Stimulated activated CD4-positive, alpha-beta T cell treated with anti-CD3 and anti-CD28 coated beads, Interleukin-15, amount 100 ng/mL, for 48 hours (primary cell): Measurements from ENCODE around the gene CGA.
A peak's percentile ranks its signal among the peaks of the same experiment; 100 is the strongest.
"Not testable (repeated sequence)": the region's sequence is repeated elsewhere in the genome, so short reads cannot be mapped to it uniquely, and the experiment has no call there.

ENCODE experiments used
- DNase-seq, 2 donors: peaks; one replicate each; pipeline ENCODE4 v3.0.0-alpha.2; 2020; ENCODE audit warnings: low read depth in 2 of 2

The CGA gene

GRCh38 chr6:87095087-87095509 lies at the start of gene CGA:
TSS of gene CGA (minus strand) at chr6:87095106. CDS start at chr6:87088200, 6,906 bp downstream.
- no peak for DNase-seq

GRCh38 chr6:87139927-87140326 lies 45.0 kb upstream of the CGA start:
- DNase-seq: not testable (repeated sequence)

- DNase-seq: peak in 1 of 2 donors; percentile 14
Observed at GRCh38 chr6:87139236-87139635, 44.3 kb upstream of the CGA start.

GRCh38 chr6:87136963-87137362 lies 42.1 kb upstream of the CGA start:
- DNase-seq: no peak

- no peak for DNase-seq
Observed at GRCh38 chr6:87127737-87128136, 32.8 kb upstream of the CGA start.

- no peak for DNase-seq
Observed at GRCh38 chr6:87126501-87126900, 31.6 kb upstream of the CGA start.

- DNase-seq: no peak
Observed at GRCh38 chr6:87124074-87124473, 29.2 kb upstream of the CGA start.

- DNase-seq: no peak
Observed at GRCh38 chr6:87122477-87122876, 27.6 kb upstream of the CGA start.

GRCh38 chr6:87118054-87118453 lies 23.1 kb upstream of the CGA start:
- DNase-seq: no peak

GRCh38 chr6:87116922-87117321 lies 22.0 kb upstream of the CGA start:
- DNase-seq: no peak

- DNase-seq: peak in 1 of 2 donors; percentile 4
Observed at GRCh38 chr6:87115402-87116135, 20.7 kb upstream of the CGA start.

GRCh38 chr6:87110636-87111035 lies 15.7 kb upstream of the CGA start:
- DNase-seq: no peak

- no peak for DNase-seq
Observed at GRCh38 chr6:87105823-87106222, 10.9 kb upstream of the CGA start.

- DNase-seq: peak in 1 of 2 donors; percentile 5
Observed at GRCh38 chr6:87104667-87105066, 9.8 kb upstream of the CGA start.

- no peak for DNase-seq
Observed at GRCh38 chr6:87103977-87104601, 9.2 kb upstream of the CGA start.

- no peak for DNase-seq
Observed at GRCh38 chr6:87102151-87102621, 7.3 kb upstream of the CGA start.

- DNase-seq: no peak
Observed at GRCh38 chr6:87101067-87101466, 6.2 kb upstream of the CGA start.

- DNase-seq: no peak
Observed at GRCh38 chr6:87100216-87100615, 5.3 kb upstream of the CGA start.

GRCh38 chr6:87099472-87099871 lies 4.6 kb upstream of the CGA start:
- DNase-seq: no peak

GRCh38 chr6:87094576-87094975 lies 330 bp downstream of the CGA start:
- no peak for DNase-seq

- DNase-seq: no peak
Observed at GRCh38 chr6:87093651-87094050, 1.3 kb downstream of the CGA start.

- no peak for DNase-seq
Observed at GRCh38 chr6:87093199-87093598, 1.7 kb downstream of the CGA start.

- no peak for DNase-seq
Observed at GRCh38 chr6:87092435-87092834, 2.5 kb downstream of the CGA start.
